ENCODE measurements around the gene TTC34.

DNA sequence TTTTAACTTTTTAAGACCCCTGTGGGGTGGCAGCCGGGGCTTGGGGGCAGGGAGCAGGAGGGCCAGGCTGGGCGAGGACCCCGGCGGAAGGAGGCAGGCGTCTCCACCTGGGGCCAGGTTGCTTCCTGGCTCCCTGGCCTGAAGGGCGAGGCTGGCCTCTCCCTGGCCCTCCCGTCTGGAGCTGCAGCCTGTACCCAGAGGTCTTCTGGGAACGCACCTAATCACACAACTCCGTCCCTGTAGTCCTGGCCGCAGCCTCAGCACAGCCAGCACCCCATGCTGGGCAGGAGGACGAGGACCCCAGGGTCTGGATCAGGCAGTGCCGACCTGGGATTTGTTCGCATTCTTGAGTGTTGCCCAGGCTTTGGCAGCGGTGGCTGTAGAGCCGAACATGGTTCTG lies 14.1 kb upstream of the TTC34 start:
- no peak for TF ChIP-seq POLR2AphosphoS5 (IDR thresholded peaks at IDR 0.05; ENCODE audit: low read depth, low read length)
- no peak for TF ChIP-seq POLR2A (IDR thresholded peaks at IDR 0.05; ENCODE audit: low read depth, low read length)
- TF ChIP-seq TAF1 (IDR thresholded peaks at IDR 0.05; ENCODE audit: borderline replicate concordance, low read depth, low read length): no peak

All from GM12892 (cell line).